OCI-LY1 (cell line): Measurements from ENCODE around the gene TNS3.

ENCODE experiments used
- H2AFZ ChIP-seq: fragments of 200-600 bp; sonication (generic), shearing (Covaris generic); 2 replicates; pipeline ENCODE4 v1.6.0; 2014; ENCODE audit warnings: antibody characterized with exemption, mild to moderate bottlenecking, low read length
- H3F3A ChIP-seq: fragments of 200-600 bp; sonication (generic), shearing (Covaris generic); 2 replicates; pipeline ENCODE4 v1.6.0; 2014; ENCODE audit warnings: mild to moderate bottlenecking, antibody characterized with exemption, low read length, moderate library complexity; ENCODE audit not compliant: insufficient read depth
- H3K27ac ChIP-seq: fragments of 200-600 bp; sonication (generic); 2 replicates; pipeline ENCODE4 v1.5.1; 2014; ENCODE audit warnings: low read length, mixed run types, mild to moderate bottlenecking, low read depth; ENCODE audit not compliant: poor library complexity, severe bottlenecking
- H3K27me3 ChIP-seq: fragments of 200-600 bp; sonication (generic); 2 replicates; pipeline ENCODE4 v1.6.0; 2014; ENCODE audit warnings: antibody characterized with exemption, mild to moderate bottlenecking, low read length, moderate library complexity; ENCODE audit not compliant: insufficient read depth
- H3K36me3 ChIP-seq: fragments of 200-600 bp; sonication (generic); 2 replicates; pipeline ENCODE4 v1.6.1; 2014; ENCODE audit warnings: mild to moderate bottlenecking, antibody characterized with exemption, low read length, moderate library complexity, mixed read lengths; ENCODE audit not compliant: insufficient read depth
- H3K4me1 ChIP-seq: fragments of 200-600 bp; sonication (generic); 2 replicates; pipeline ENCODE4 v1.5.1; 2014; ENCODE audit warnings: mild to moderate bottlenecking, low read length, moderate library complexity; ENCODE audit not compliant: insufficient read depth, severe bottlenecking
- H3K4me2 ChIP-seq: fragments of 200-600 bp; sonication (generic), shearing (Covaris generic); 2 replicates; pipeline ENCODE4 v1.6.1; 2014; ENCODE audit warnings: low read length
- H3K4me3 ChIP-seq: fragments of 200-600 bp; sonication (generic); 2 replicates; pipeline ENCODE4 v1.5.1; 2014; ENCODE audit warnings: low read length, low read depth, mild to moderate bottlenecking, mixed read lengths; ENCODE audit not compliant: poor library complexity, severe bottlenecking
- H3K79me2 ChIP-seq: fragments of 200-600 bp; shearing (Covaris generic); 2 replicates; pipeline ENCODE4 v1.6.1; 2016; ENCODE audit warnings: mixed run types, low read length, mixed read lengths; ENCODE audit not compliant: insufficient read depth
- H3K9ac ChIP-seq: fragments of 200-600 bp; sonication (generic), shearing (Covaris generic); 2 replicates; pipeline ENCODE4 v1.6.1; 2014; ENCODE audit warnings: mild to moderate bottlenecking, low read length, mixed read lengths
- H3K9me2 ChIP-seq: fragments of 200-600 bp; sonication (generic), shearing (Covaris generic); 2 replicates; pipeline ENCODE4 v1.6.1; 2014; ENCODE audit warnings: low read depth, mild to moderate bottlenecking, low read length, mixed read lengths
- H3K9me3 ChIP-seq: fragments of 200-600 bp; shearing (Covaris generic); 2 replicates; pipeline ENCODE4 v1.6.1; 2014; ENCODE audit warnings: low read length, mixed read lengths
- H4K20me1 ChIP-seq: fragments of 200-600 bp; sonication (generic), shearing (Covaris generic); 2 replicates; pipeline ENCODE4 v1.6.0; 2016; ENCODE audit warnings: mild to moderate bottlenecking, low read length; ENCODE audit not compliant: insufficient read depth
- CTCF ChIP-seq: fragments of 200-600 bp; sonication (generic), shearing (Covaris generic); IDR thresholded peaks from 2 replicates; pipeline ENCODE4 v1.5.1; 2017; ENCODE audit warnings: mild to moderate bottlenecking, antibody characterized with exemption, low read length, moderate library complexity, mixed read lengths
- EZH2 ChIP-seq: fragments of 200-600 bp; sonication (generic), shearing (Covaris generic); IDR thresholded peaks from 2 replicates; pipeline ENCODE4 v1.8.0; 2017; ENCODE audit warnings: borderline replicate concordance, mixed run types, mild to moderate bottlenecking, antibody characterized with exemption, low read length, moderate library complexity, mixed read lengths

The TNS3 gene

GRCh38 chr7:47405286-47405904 is 176.5 kb downstream of the TNS3 start:
- no peak overlapping the region for H3K4me3 ChIP-seq
- H3K27me3 ChIP-seq: no peaks in the 10 kb centered on the region
- H3K9me3 ChIP-seq: no peaks in the 10 kb centered on the region
- no peak overlapping the region for H3K9ac ChIP-seq
- H3K4me1 ChIP-seq: peaks cover 18% of the 10 kb centered on the region
- no peaks in the 10 kb centered on the region for H3F3A ChIP-seq
- no peak overlapping the region for H3K4me2 ChIP-seq
- no peaks in the 10 kb centered on the region for H3K79me2 ChIP-seq
- TF ChIP-seq EZH2: no peak
- TF ChIP-seq CTCF: no peak
- no peak overlapping the region for H3K27ac ChIP-seq
- no peaks in the 10 kb centered on the region for H3K9me2 ChIP-seq
- H3K36me3 ChIP-seq: peaks cover 92% of the 10 kb centered on the region
- no peak overlapping the region for H2AFZ ChIP-seq
- no peaks in the 10 kb centered on the region for H4K20me1 ChIP-seq

- H2AFZ ChIP-seq: no peak overlapping the region
- H3K36me3 ChIP-seq: peaks cover 93% of the 10 kb centered on the region
- TF ChIP-seq EZH2 (no peak), CTCF (no peak)
- no peaks in the 10 kb centered on the region for H4K20me1 ChIP-seq
- H3F3A ChIP-seq: no peaks in the 10 kb centered on the region
- H3K9me3 ChIP-seq: no peaks in the 10 kb centered on the region
- H3K9me2 ChIP-seq: no peaks in the 10 kb centered on the region
- no peaks in the 10 kb centered on the region for H3K27me3 ChIP-seq
- H3K9ac ChIP-seq: no peak overlapping the region
- H3K4me1 ChIP-seq: peaks cover 23% of the 10 kb centered on the region
- no peaks in the 10 kb centered on the region for H3K79me2 ChIP-seq
- no peak overlapping the region for H3K4me2 ChIP-seq
- H3K27ac ChIP-seq: no peak overlapping the region
- H3K4me3 ChIP-seq: no peak overlapping the region
These were observed 177.9 kb downstream of the TNS3 start for GRCh38 chr7:47404010-47404409.

DNA sequence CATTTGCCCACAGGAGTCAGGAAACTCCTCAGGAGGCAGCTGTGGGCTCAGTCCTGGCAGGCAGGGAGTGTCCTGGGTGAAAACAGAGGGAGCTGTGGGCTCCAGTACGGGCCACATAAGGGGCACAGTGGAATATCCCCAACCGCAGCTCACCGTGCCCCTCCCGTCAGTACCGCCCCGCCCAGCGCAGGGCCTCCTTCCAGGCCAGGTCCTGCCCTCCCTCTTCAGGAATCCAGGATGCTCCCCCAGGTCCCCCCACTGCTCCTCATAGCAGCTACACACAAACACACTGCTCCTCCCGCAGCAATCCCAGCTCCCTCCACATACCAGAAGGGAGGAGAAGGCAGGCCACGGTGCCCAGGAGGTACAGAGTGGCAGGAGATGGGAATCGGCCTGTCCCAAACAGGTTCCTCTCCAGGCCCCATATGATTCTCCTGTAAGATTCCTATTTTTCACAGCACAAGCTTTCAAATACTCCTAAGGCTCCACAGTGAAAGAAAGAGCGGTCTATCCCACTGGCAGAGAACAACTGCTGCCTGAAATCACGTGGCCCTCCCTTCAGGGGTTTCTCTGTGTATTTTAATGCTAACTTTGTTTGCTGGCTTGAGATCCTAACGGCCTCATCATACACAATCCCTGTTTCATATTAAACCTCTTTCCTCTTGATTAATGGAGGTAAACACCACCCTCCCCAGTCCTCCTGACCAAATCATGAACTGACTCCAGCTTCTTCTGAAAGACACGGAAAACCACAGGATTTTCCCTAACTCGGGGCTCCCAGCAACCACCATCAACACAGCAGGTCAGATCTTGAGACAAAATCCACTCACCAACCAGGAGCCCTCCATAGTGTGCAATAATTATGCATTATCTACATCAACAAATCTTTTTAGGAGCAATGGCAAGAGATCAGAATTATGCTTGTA is 178.7 kb downstream of the TNS3 start:
- Histone ChIP-seq H3K9ac (no peak overlapping the region), H3K36me3 (peaks cover 93% of the 10 kb centered on the region)
- no peak for TF ChIP-seq EZH2
- no peak for TF ChIP-seq CTCF

More for the DNA sequence above, 178.7 kb downstream of the TNS3 start:
- Histone ChIP-seq H3K27ac (no peak overlapping the region), H3K4me1 (peaks cover 23% of the 10 kb centered on the region), H3K9me2 (no peaks in the 10 kb centered on the region), H2AFZ (no peak overlapping the region), H3K79me2 (no peaks in the 10 kb centered on the region), H4K20me1 (no peaks in the 10 kb centered on the region), H3K9me3 (no peaks in the 10 kb centered on the region), H3F3A (no peaks in the 10 kb centered on the region), H3K27me3 (no peaks in the 10 kb centered on the region), H3K4me2 (no peak overlapping the region), H3K4me3 (no peak overlapping the region)
